Dendritic cell treated with granulocyte-macrophage colony-stimulating factor and Interleukin-4, amounts not matched to agents 40 ng/mL and 50 ng/mL, for 4 days (primary cell): ENCODE data around the gene L3MBTL2.
A peak's percentile ranks its signal among the peaks of the same experiment; 100 is the strongest.
"Not testable (repeated sequence)": the region's sequence is repeated elsewhere in the genome, so short reads cannot be mapped to it uniquely, and the experiment has no call there.

ENCODE experiments used
- H3K27ac Mint-ChIP-seq: one replicate; pipeline ENCODE4 v1.8.0; 2022; ENCODE audit warnings: mild to moderate bottlenecking, mixed read lengths
- H3K27me3 Mint-ChIP-seq: one replicate; pipeline ENCODE4 v1.8.0; 2022; ENCODE audit warnings: mild to moderate bottlenecking, mixed read lengths
- H3K36me3 Mint-ChIP-seq: one replicate; pipeline ENCODE4 v1.8.0; 2022; ENCODE audit warnings: low read depth, mixed read lengths
- H3K4me1 Mint-ChIP-seq: one replicate; pipeline ENCODE4 v1.8.0; 2022; ENCODE audit warnings: low read depth, mixed read lengths
- H3K4me3 Mint-ChIP-seq: one replicate; pipeline ENCODE4 v1.8.0; 2022; ENCODE audit warnings: mild to moderate bottlenecking, moderate library complexity, mixed read lengths
- H3K9me3 Mint-ChIP-seq: one replicate; pipeline ENCODE4 v1.8.0; 2022; ENCODE audit warnings: mixed read lengths
- intact Hi-C: fragments of 100-400 bp; cut with micrococcal nuclease; formaldehyde crosslinking; loops from one replicate; pipeline ENCODE4 v1.15.0; 2022

Gene L3MBTL2

GRCh38 chr22:41241133-41241676, 36.1 kb downstream of the L3MBTL2 start:
- Mint-ChIP-seq H3K4me3 (no peak overlapping the region), H3K36me3 (peaks cover 20% of the 10 kb centered on the region), H3K9me3 (no peaks in the 10 kb centered on the region), H3K27ac (no peak overlapping the region), H3K27me3 (peaks cover 13% of the 10 kb centered on the region), H3K4me1 (peaks cover 18% of the 10 kb centered on the region)
- intact Hi-C loops = no loop called here

GRCh38 chr22:41242396-41243117, 37.4 kb downstream of the L3MBTL2 start:
- Mint-ChIP-seq H3K27ac (no peak overlapping the region), H3K4me1 (peaks cover 9% of the 10 kb centered on the region), H3K9me3 (no peaks in the 10 kb centered on the region), H3K36me3 (peaks cover 33% of the 10 kb centered on the region), H3K4me3 (no peak overlapping the region), H3K27me3 (peaks cover 6% of the 10 kb centered on the region)
- intact Hi-C loops = no loop called here

- H3K36me3 Mint-ChIP-seq = peaks cover 41% of the 10 kb centered on the region
- intact Hi-C loops = no loop called here
- H3K27me3 Mint-ChIP-seq = peaks cover 6% of the 10 kb centered on the region
- no peak overlapping the region for H3K27ac Mint-ChIP-seq
- H3K4me1 Mint-ChIP-seq = peaks cover 9% of the 10 kb centered on the region
- no peaks in the 10 kb centered on the region for H3K9me3 Mint-ChIP-seq
- no peak overlapping the region for H3K4me3 Mint-ChIP-seq
These were observed 38.2 kb downstream of the L3MBTL2 start for GRCh38 chr22:41243361-41243760.

GRCh38 chr22:41245917-41246499, 40.9 kb downstream of the L3MBTL2 start:
- no peaks in the 10 kb centered on the region for H3K27me3 Mint-ChIP-seq
- H3K36me3 Mint-ChIP-seq = peaks cover 68% of the 10 kb centered on the region
- H3K4me3 Mint-ChIP-seq = no peak overlapping the region
- intact Hi-C loops = no loop called here
- no peaks in the 10 kb centered on the region for H3K4me1 Mint-ChIP-seq
- no peak overlapping the region for H3K27ac Mint-ChIP-seq
- no peaks in the 10 kb centered on the region for H3K9me3 Mint-ChIP-seq

- Mint-ChIP-seq H3K27me3 (no peaks in the 10 kb centered on the region), H3K9me3 (no peaks in the 10 kb centered on the region), H3K4me3 (no peak overlapping the region), H3K36me3 (peaks cover 82% of the 10 kb centered on the region), H3K4me1 (no peaks in the 10 kb centered on the region), H3K27ac (no peak overlapping the region)
- intact Hi-C loops = no loop called here
These were observed 42.6 kb downstream of the L3MBTL2 start for GRCh38 chr22:41247703-41248102.

GRCh38 chr22:41248314-41248713, 43.2 kb downstream of the L3MBTL2 start:
- Mint-ChIP-seq H3K27ac (no peak overlapping the region), H3K36me3 (peaks cover 86% of the 10 kb centered on the region), H3K27me3 (no peaks in the 10 kb centered on the region), H3K4me3 (no peak overlapping the region), H3K4me1 (no peaks in the 10 kb centered on the region), H3K9me3 (no peaks in the 10 kb centered on the region)
- intact Hi-C loops = no loop called here

GRCh38 chr22:41248758-41249157, 43.6 kb downstream of the L3MBTL2 start:
- Mint-ChIP-seq H3K27ac (no peak overlapping the region), H3K27me3 (no peaks in the 10 kb centered on the region), H3K4me3 (no peak overlapping the region), H3K36me3 (peaks cover 90% of the 10 kb centered on the region), H3K9me3 (no peaks in the 10 kb centered on the region), H3K4me1 (no peaks in the 10 kb centered on the region)
- intact Hi-C loops = no loop called here

- intact Hi-C loops = no loop called here
- no peak overlapping the region for H3K27ac Mint-ChIP-seq
- no peaks in the 10 kb centered on the region for H3K27me3 Mint-ChIP-seq
- peaks cover 97% of the 10 kb centered on the region for H3K36me3 Mint-ChIP-seq
- peaks cover 4% of the 10 kb centered on the region for H3K4me1 Mint-ChIP-seq
- H3K4me3 Mint-ChIP-seq = no peak overlapping the region
- H3K9me3 Mint-ChIP-seq = no peaks in the 10 kb centered on the region
These were observed 44.3 kb downstream of the L3MBTL2 start for GRCh38 chr22:41249442-41249841.

- Mint-ChIP-seq H3K27ac (no peak overlapping the region), H3K36me3 (peaks cover 100% of the 10 kb centered on the region)
- intact Hi-C loops = no loop called here
These were observed 45.0 kb downstream of the L3MBTL2 start for GRCh38 chr22:41250127-41250526.

GRCh38 chr22:41252365-41252764, 47.3 kb downstream of the L3MBTL2 start:
- Mint-ChIP-seq H3K36me3 (peaks cover 100% of the 10 kb centered on the region), H3K4me3 (no peak overlapping the region), H3K9me3 (no peaks in the 10 kb centered on the region), H3K27ac (no peak overlapping the region), H3K4me1 (peaks cover 11% of the 10 kb centered on the region), H3K27me3 (no peaks in the 10 kb centered on the region)
- intact Hi-C loops = no loop called here

More at GRCh38 chr22:41250127-41250526, 45.0 kb downstream of the L3MBTL2 start:
- peaks cover 9% of the 10 kb centered on the region for H3K4me1 Mint-ChIP-seq
- H3K27me3 Mint-ChIP-seq = no peaks in the 10 kb centered on the region
- no peaks in the 10 kb centered on the region for H3K9me3 Mint-ChIP-seq
- no peak overlapping the region for H3K4me3 Mint-ChIP-seq

GRCh38 chr22:41254230-41254629, 49.1 kb downstream of the L3MBTL2 start:
- H3K4me3 Mint-ChIP-seq = no peak overlapping the region
- peak overlapping the region; percentile 33 for H3K27ac Mint-ChIP-seq

GRCh38 chr22:41256254-41257253, 51.4 kb downstream of the L3MBTL2 start:
- intact Hi-C loops = no loop called here
- Mint-ChIP-seq H3K27ac (no peak overlapping the region), H3K36me3 (peaks cover 100% of the 10 kb centered on the region), H3K9me3 (no peaks in the 10 kb centered on the region), H3K4me1 (peaks cover 11% of the 10 kb centered on the region), H3K4me3 (no peak overlapping the region), H3K27me3 (no peaks in the 10 kb centered on the region)

More at GRCh38 chr22:41254230-41254629, 49.1 kb downstream of the L3MBTL2 start:
- H3K36me3 Mint-ChIP-seq = peaks cover 100% of the 10 kb centered on the region
- intact Hi-C loops = no loop called here
- no peaks in the 10 kb centered on the region for H3K9me3 Mint-ChIP-seq
- peaks cover 11% of the 10 kb centered on the region for H3K4me1 Mint-ChIP-seq
- no peaks in the 10 kb centered on the region for H3K27me3 Mint-ChIP-seq

- H3K36me3 Mint-ChIP-seq = peaks cover 100% of the 10 kb centered on the region
- H3K4me3 Mint-ChIP-seq = no peak overlapping the region
- H3K27me3 Mint-ChIP-seq = no peaks in the 10 kb centered on the region
- no peaks in the 10 kb centered on the region for H3K9me3 Mint-ChIP-seq
- intact Hi-C loops = no loop called here
- no peak overlapping the region for H3K27ac Mint-ChIP-seq
- peaks cover 18% of the 10 kb centered on the region for H3K4me1 Mint-ChIP-seq
These were observed 52.6 kb downstream of the L3MBTL2 start for GRCh38 chr22:41257696-41258095.

GRCh38 chr22:41259756-41260155, 54.6 kb downstream of the L3MBTL2 start:
- Mint-ChIP-seq H3K36me3 (peaks cover 100% of the 10 kb centered on the region), H3K4me1 (peaks cover 12% of the 10 kb centered on the region)
- H3K27me3 Mint-ChIP-seq, H3K4me3 Mint-ChIP-seq, H3K27ac Mint-ChIP-seq, H3K9me3 Mint-ChIP-seq, intact Hi-C loops: not testable (repeated sequence)
